Mesenteric fat pad (tissue), 1 donor: ENCODE results near the gene ACAA2. TPM values are rescaled to one million over a fixed set of nuclear protein-coding genes. Genes with fewer than 3 reads are reported as not detected.

Experiments used
- DNase-seq: peaks from one replicate; pipeline ENCODE4 v3.0.0-alpha.2; 2020; ENCODE audit warnings: low spot score
- long read RNA-seq: library from polyadenylated mRNA; unstranded; transcript quantifications from one replicate; pipeline ENCODE4 v2.0.0, GENCODE V29; 2020
- total RNA-seq: library from RNA; stranded (reverse); fragmentation: NEBNext Ultra II Directional; extraction: Animal tissue kit (Norgen Biotek cat#: 25700); gene quantifications from one replicate; pipeline ENCODE4 v1.2.1, GENCODE V29; 2021
- donor health status: DM: yes; HTN: yes; CAD: no.

The ACAA2 gene
- total RNA-seq, result 178 TPM
- long read RNA-seq, transcript ACAA2-201 (10 exons, 3,350 nt), result major isoform, 534 of 597 reads
- long read RNA-seq, partial matches to known transcripts, result 16 of 597 reads
- long read RNA-seq, other reads (novel, unspliced or antisense), result 44 of 597 reads

- DNase-seq, result peak; percentile 97
These were observed at the start of gene ACAA2 for GRCh38 chr18:49813319-49814146. ACAA2 (minus strand) TSS chr18:49813533; CDS start chr18:49813484, 49 bp downstream.

- no peak for DNase-seq
These were observed 49.5 kb upstream of the ACAA2 start for GRCh38 chr18:49862656-49863385.

- DNase-seq, result no peak
These were observed 48.3 kb upstream of the ACAA2 start for GRCh38 chr18:49861659-49862058.

GRCh38 chr18:49859725-49860124, 46.4 kb upstream of the ACAA2 start:
- DNase-seq, result no peak

- no peak for DNase-seq
These were observed 45.7 kb upstream of the ACAA2 start for GRCh38 chr18:49859021-49859359.

GRCh38 chr18:49858309-49859020, 45.1 kb upstream of the ACAA2 start:
- no peak for DNase-seq

- DNase-seq, result no peak
These were observed 44.4 kb upstream of the ACAA2 start for GRCh38 chr18:49857708-49858107.

- no peak for DNase-seq
These were observed 43.2 kb upstream of the ACAA2 start for GRCh38 chr18:49856496-49856895.

- DNase-seq, result no peak
These were observed 42.5 kb upstream of the ACAA2 start for GRCh38 chr18:49855711-49856415.

- no peak for DNase-seq
These were observed 41.3 kb upstream of the ACAA2 start for GRCh38 chr18:49854681-49855080.

- DNase-seq, result no peak
These were observed 40.1 kb upstream of the ACAA2 start for GRCh38 chr18:49853436-49853835.

GRCh38 chr18:49853011-49853410, 39.7 kb upstream of the ACAA2 start:
- DNase-seq, result no peak

- DNase-seq, result no peak
These were observed 38.3 kb upstream of the ACAA2 start for GRCh38 chr18:49851624-49852023.

GRCh38 chr18:49850636-49851035, 37.3 kb upstream of the ACAA2 start:
- DNase-seq, result no peak

- no peak for DNase-seq
These were observed 36.2 kb upstream of the ACAA2 start for GRCh38 chr18:49849331-49850217.

- DNase-seq, result no peak
These were observed 34.8 kb upstream of the ACAA2 start for GRCh38 chr18:49848115-49848514.

- DNase-seq, result peak; percentile 28
These were observed 34.2 kb upstream of the ACAA2 start for GRCh38 chr18:49847524-49847923.

- DNase-seq, result peak; percentile 60
These were observed 33.6 kb upstream of the ACAA2 start for GRCh38 chr18:49846718-49847470.

GRCh38 chr18:49846361-49846662, 33.0 kb upstream of the ACAA2 start:
- DNase-seq, result no peak
